Measurements from ENCODE around the gene SLC25A25.

GRCh38 chr9:128150594-128151308 lies 82.7 kb downstream of the SLC25A25 start:
- TF ChIP-seq POLR2A (IDR thresholded peaks at IDR 0.05): no peak
- TF ChIP-seq, protein P1, sequence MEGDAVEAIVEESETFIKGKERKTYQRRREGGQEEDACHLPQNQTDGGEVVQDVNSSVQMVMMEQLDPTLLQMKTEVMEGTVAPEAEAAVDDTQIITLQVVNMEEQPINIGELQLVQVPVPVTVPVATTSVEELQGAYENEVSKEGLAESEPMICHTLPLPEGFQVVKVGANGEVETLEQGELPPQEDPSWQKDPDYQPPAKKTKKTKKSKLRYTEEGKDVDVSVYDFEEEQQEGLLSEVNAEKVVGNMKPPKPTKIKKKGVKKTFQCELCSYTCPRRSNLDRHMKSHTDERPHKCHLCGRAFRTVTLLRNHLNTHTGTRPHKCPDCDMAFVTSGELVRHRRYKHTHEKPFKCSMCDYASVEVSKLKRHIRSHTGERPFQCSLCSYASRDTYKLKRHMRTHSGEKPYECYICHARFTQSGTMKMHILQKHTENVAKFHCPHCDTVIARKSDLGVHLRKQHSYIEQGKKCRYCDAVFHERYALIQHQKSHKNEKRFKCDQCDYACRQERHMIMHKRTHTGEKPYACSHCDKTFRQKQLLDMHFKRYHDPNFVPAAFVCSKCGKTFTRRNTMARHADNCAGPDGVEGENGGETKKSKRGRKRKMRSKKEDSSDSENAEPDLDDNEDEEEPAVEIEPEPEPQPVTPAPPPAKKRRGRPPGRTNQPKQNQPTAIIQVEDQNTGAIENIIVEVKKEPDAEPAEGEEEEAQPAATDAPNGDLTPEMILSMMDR (IDR thresholded peaks at IDR 0.05): no peak

Data from right lobe of liver (tissue), 4 donors.